DMS79 treated with DMSO at 0.1 percent for 48 hours (cell line): ENCODE data around the gene TSC22D4.
A peak's percentile ranks its signal among the peaks of the same experiment; 100 is the strongest.

Source experiments
- DNase-seq: peaks from one replicate; lab custom pipeline; 2025; lab: John Stamatoyannopoulos, UW

Gene TSC22D4

GRCh38 chr7:100492738-100493475 lies 13.9 kb upstream of the TSC22D4 start:
- no peak for DNase-seq

GRCh38 chr7:100491192-100491578 lies 12.2 kb upstream of the TSC22D4 start:
- no peak for DNase-seq

- DNase-seq, result no peak
These were observed 11.6 kb upstream of the TSC22D4 start for GRCh38 chr7:100490483-100491191.

GRCh38 chr7:100489824-100490223 lies 10.8 kb upstream of the TSC22D4 start:
- DNase-seq, result peak; percentile 95

- DNase-seq, result no peak
These were observed 10.1 kb upstream of the TSC22D4 start for GRCh38 chr7:100489121-100489520.

GRCh38 chr7:100488333-100489095 lies 9.5 kb upstream of the TSC22D4 start:
- no peak for DNase-seq

GRCh38 chr7:100486753-100487446 lies 7.9 kb upstream of the TSC22D4 start:
- DNase-seq, result no peak

- no peak for DNase-seq
These were observed 7.2 kb upstream of the TSC22D4 start for GRCh38 chr7:100486111-100486636.

- no peak for DNase-seq
These were observed 6.5 kb upstream of the TSC22D4 start for GRCh38 chr7:100485471-100485876.

GRCh38 chr7:100484673-100485045 lies 5.6 kb upstream of the TSC22D4 start:
- DNase-seq, result no peak

- peak; percentile 55 for DNase-seq
These were observed 5.0 kb upstream of the TSC22D4 start, which contains the start of gene NYAP1 for GRCh38 chr7:100483722-100484672. TSS of gene NYAP1 (plus strand) at chr7:100483927. CDS start at chr7:100485312, 1,385 bp downstream.

GRCh38 chr7:100483090-100483721 lies 4.2 kb upstream of the TSC22D4 start:
- DNase-seq, result peak; percentile 38

- DNase-seq, result no peak
These were observed 3.7 kb upstream of the TSC22D4 start for GRCh38 chr7:100482728-100483089.

- no peak for DNase-seq
These were observed 2.5 kb upstream of the TSC22D4 start for GRCh38 chr7:100481466-100481865.

GRCh38 chr7:100477871-100478267 lies 1.1 kb downstream of the TSC22D4 start:
- DNase-seq, result no peak

GRCh38 chr7:100476903-100477870 lies 1.8 kb downstream of the TSC22D4 start:
- DNase-seq, result no peak

GRCh38 chr7:100476101-100476780 lies 2.8 kb downstream of the TSC22D4 start:
- DNase-seq, result no peak

GRCh38 chr7:100475549-100475948 lies 3.5 kb downstream of the TSC22D4 start:
- DNase-seq, result no peak
